Measurements from ENCODE around the gene ZNF467. TPM values are rescaled to one million over a fixed set of nuclear protein-coding genes. Genes with fewer than 3 reads are reported as not detected.

The ZNF467 gene
- polyA plus RNA-seq, 2 donors: 2.6 to 2.9 TPM

DNA sequence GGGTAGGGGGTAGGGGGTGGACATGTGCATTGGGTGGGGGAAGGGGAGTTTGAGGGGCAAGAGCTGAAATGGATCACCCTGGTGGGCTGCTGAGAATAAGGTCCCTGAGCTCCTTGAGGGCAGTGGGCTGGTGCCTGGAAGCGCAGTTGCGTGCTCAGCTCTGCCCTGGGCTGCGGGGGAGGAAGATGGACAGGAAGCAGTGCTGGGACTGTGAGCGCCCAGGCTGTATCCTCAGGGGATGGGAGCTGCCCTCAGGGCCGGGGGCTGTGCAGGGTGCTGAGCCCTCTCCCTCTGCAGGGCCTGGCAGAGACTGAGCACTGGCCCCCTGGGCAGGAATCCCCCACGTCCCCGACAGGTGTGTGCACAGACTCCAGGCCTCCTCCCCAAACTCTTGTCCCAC, 24.4 kb upstream of the ZNF467 start:
- no peaks in the 10 kb centered on the region for H3K27me3 ChIP-seq (ENCODE audit: control insufficient read depth in 1 of 2, insufficient read depth in 2 of 2, low read length in 2 of 2)
- H3K4me1 ChIP-seq (ENCODE audit: control insufficient read depth in 2 of 2, insufficient read depth in 2 of 2, low read length in 1 of 2): no peaks in the 10 kb centered on the region
- H3K27ac ChIP-seq (ENCODE audit: low read depth in 2 of 2, low read length in 1 of 2): no peak overlapping the region
- H3K36me3 ChIP-seq (ENCODE audit: control insufficient read depth in 2 of 2, insufficient read depth in 2 of 2, low read length in 1 of 2): no peaks in the 10 kb centered on the region
- WGBS, 2 donors: 79 to 80% methylated on average over 7 of the region's 7 CpGs
- H3K9me3 ChIP-seq (ENCODE audit: control insufficient read depth in 2 of 2, insufficient read depth in 1 of 2, low read depth in 1 of 2, low read length in 1 of 2): no peaks in the 10 kb centered on the region
- no peak overlapping the region for H3K4me3 ChIP-seq (ENCODE audit: low read depth in 1 of 2, low read length in 2 of 2)

DNA sequence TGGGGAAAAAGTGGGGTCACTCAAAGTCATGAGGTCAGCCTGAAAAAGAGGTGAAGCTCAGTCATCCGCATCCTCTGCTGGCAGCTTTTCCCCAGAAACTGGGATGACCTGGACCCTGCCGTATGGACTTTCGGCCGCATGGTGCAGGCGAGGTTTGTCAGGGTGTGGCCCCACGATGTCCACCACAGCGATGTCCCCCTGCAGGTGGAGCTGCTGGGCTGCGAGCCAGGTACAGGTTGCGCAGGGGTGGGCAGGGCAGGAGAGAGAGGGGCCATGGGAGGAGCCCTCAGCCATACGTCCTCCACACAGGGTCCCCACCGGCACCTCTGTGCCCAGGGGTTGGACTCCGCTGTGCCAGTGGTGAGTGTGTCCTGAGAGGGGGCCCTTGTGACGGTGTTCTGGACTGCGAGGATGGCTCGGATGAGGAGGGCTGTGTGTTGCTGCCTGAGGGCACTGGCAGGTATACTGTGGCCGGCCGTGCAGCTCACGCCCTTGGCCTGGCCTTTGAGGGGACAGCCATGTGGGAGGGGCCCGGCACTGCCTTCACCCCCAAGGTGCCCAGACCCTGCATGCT, 23.0 kb upstream of the ZNF467 start:
- no peaks in the 10 kb centered on the region for H3K9me3 ChIP-seq (ENCODE audit: control insufficient read depth in 2 of 2, insufficient read depth in 1 of 2, low read depth in 1 of 2, low read length in 1 of 2)
- no peaks in the 10 kb centered on the region for H3K27me3 ChIP-seq (ENCODE audit: control insufficient read depth in 1 of 2, insufficient read depth in 2 of 2, low read length in 2 of 2)
- no peak overlapping the region for H3K27ac ChIP-seq (ENCODE audit: low read depth in 2 of 2, low read length in 1 of 2)
- 85 to 89% methylated on average over 19 of the region's 19 CpGs for WGBS, 2 donors
- no peaks in the 10 kb centered on the region for H3K4me1 ChIP-seq (ENCODE audit: control insufficient read depth in 2 of 2, insufficient read depth in 2 of 2, low read length in 1 of 2)
- H3K36me3 ChIP-seq (ENCODE audit: control insufficient read depth in 2 of 2, insufficient read depth in 2 of 2, low read length in 1 of 2): no peaks in the 10 kb centered on the region
- no peak overlapping the region for H3K4me3 ChIP-seq (ENCODE audit: low read depth in 1 of 2, low read length in 2 of 2)

DNA sequence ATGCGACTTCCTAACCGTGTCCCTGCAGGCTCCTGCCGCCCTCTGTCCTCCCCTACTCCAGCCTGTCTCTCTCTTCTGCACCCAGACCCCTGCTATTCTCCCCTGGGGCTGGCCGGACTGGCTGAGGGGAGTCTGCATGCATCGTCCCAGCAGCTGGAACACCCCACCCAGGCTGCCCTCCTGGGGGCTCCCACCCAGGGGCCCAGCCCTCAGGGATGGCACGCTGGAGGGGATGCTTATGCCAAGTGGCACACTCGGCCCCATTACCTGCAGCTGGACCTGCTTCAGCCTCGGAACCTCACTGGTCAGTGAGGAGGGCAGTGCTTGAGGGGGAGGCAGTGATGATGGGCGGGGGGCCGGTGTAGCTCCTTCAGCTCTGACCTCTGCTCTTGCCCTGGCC, 21.7 kb upstream of the ZNF467 start:
- Histone ChIP-seq H3K27me3 (ENCODE audit: control insufficient read depth in 1 of 2, insufficient read depth in 2 of 2, low read length in 2 of 2) (no peaks in the 10 kb centered on the region), H3K36me3 (ENCODE audit: control insufficient read depth in 2 of 2, insufficient read depth in 2 of 2, low read length in 1 of 2) (no peaks in the 10 kb centered on the region), H3K4me3 (ENCODE audit: low read depth in 1 of 2, low read length in 2 of 2) (no peak overlapping the region), H3K4me1 (ENCODE audit: control insufficient read depth in 2 of 2, insufficient read depth in 2 of 2, low read length in 1 of 2) (peaks cover 0 to 4% of the 10 kb centered on the region in 2 donors), H3K27ac (ENCODE audit: low read depth in 2 of 2, low read length in 1 of 2) (no peak overlapping the region), H3K9me3 (ENCODE audit: control insufficient read depth in 2 of 2, insufficient read depth in 1 of 2, low read depth in 1 of 2, low read length in 1 of 2) (no peaks in the 10 kb centered on the region)
- 84 to 88% methylated on average over 10 of the region's 10 CpGs for WGBS, 2 donors

DNA sequence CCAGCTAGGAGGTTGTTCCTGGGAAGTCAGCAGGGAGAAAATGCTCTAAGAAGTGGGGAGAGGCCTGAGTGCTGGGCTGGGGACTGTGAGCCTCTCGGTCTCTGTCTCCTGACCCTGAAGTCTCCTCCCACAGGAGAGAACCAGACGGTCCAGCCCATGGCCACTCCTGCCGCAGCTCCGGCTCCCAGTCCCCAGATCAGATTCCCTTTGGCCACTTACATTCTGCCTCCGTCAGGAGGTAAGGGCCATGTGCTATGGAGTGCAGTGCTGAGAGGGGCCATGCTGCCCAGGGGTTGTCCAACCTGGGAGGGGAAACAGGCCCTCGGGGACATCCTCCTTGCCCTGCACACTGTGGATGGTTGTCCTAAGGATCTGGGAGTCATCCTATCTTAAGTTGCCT, 21.3 kb upstream of the ZNF467 start:
- H3K9me3 ChIP-seq (ENCODE audit: control insufficient read depth in 2 of 2, insufficient read depth in 1 of 2, low read depth in 1 of 2, low read length in 1 of 2): no peaks in the 10 kb centered on the region
- H3K4me3 ChIP-seq (ENCODE audit: low read depth in 1 of 2, low read length in 2 of 2): no peak overlapping the region
- H3K36me3 ChIP-seq (ENCODE audit: control insufficient read depth in 2 of 2, insufficient read depth in 2 of 2, low read length in 1 of 2): no peaks in the 10 kb centered on the region
- H3K4me1 ChIP-seq (ENCODE audit: control insufficient read depth in 2 of 2, insufficient read depth in 2 of 2, low read length in 1 of 2): peaks cover 0 to 4% of the 10 kb centered on the region in 2 donors
- H3K27ac ChIP-seq (ENCODE audit: low read depth in 2 of 2, low read length in 1 of 2): no peak overlapping the region
- no peaks in the 10 kb centered on the region for H3K27me3 ChIP-seq (ENCODE audit: control insufficient read depth in 1 of 2, insufficient read depth in 2 of 2, low read length in 2 of 2)
- WGBS, 2 donors: 59 to 72% methylated on average over 6 of the region's 6 CpGs

DNA sequence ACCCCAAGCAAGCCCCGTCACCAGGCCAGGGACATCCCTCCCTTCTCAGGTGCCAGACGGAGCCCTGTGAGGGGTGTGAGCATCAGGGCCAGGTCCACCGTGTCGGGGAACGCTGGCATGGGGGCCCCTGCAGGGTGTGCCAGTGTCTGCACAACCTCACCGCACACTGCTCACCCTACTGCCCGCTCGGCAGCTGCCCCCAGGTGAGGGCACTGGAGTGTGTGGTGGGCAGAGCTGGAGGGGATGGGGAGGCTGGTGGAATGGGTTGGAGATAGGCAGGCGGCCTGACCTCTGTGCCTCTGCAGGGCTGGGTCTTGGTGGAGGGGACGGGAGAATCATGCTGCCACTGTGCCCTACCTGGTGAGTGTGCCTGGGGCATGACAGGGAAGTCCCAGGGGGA, 19.9 kb upstream of the ZNF467 start:
- Histone ChIP-seq H3K27me3 (ENCODE audit: control insufficient read depth in 1 of 2, insufficient read depth in 2 of 2, low read length in 2 of 2) (no peaks in the 10 kb centered on the region), H3K27ac (ENCODE audit: low read depth in 2 of 2, low read length in 1 of 2) (no peak overlapping the region), H3K4me1 (ENCODE audit: control insufficient read depth in 2 of 2, insufficient read depth in 2 of 2, low read length in 1 of 2) (peaks cover 0 to 4% of the 10 kb centered on the region in 2 donors), H3K4me3 (ENCODE audit: low read depth in 1 of 2, low read length in 2 of 2) (no peak overlapping the region), H3K36me3 (ENCODE audit: control insufficient read depth in 2 of 2, insufficient read depth in 2 of 2, low read length in 1 of 2) (no peaks in the 10 kb centered on the region), H3K9me3 (ENCODE audit: control insufficient read depth in 2 of 2, insufficient read depth in 1 of 2, low read depth in 1 of 2, low read length in 1 of 2) (no peaks in the 10 kb centered on the region)
- WGBS, 2 donors: 68 to 81% methylated on average over 10 of the region's 10 CpGs

DNA sequence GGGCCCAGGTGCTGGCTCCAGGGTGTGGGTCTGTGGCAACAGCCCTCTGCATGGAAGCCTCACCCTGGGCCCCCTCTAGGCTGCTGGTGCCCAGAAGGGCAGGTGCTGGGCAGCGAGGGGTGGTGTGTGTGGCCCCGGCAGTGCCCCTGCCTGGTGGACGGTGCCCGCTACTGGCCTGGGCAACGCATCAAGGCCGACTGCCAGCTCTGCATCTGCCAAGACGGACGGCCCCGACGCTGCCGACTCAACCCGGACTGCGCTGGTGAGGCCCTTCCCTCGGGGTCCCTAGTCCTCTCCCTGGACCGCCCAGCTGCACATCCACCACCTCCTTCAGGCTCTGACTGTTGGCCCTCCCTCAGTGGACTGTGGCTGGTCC, 18.8 kb upstream of the ZNF467 start:
- 87 to 90% methylated on average over 13 to 15 of the region's 15 CpGs for WGBS, 2 donors
- no peaks in the 10 kb centered on the region for H3K27me3 ChIP-seq (ENCODE audit: control insufficient read depth in 1 of 2, insufficient read depth in 2 of 2, low read length in 2 of 2)

DNA sequence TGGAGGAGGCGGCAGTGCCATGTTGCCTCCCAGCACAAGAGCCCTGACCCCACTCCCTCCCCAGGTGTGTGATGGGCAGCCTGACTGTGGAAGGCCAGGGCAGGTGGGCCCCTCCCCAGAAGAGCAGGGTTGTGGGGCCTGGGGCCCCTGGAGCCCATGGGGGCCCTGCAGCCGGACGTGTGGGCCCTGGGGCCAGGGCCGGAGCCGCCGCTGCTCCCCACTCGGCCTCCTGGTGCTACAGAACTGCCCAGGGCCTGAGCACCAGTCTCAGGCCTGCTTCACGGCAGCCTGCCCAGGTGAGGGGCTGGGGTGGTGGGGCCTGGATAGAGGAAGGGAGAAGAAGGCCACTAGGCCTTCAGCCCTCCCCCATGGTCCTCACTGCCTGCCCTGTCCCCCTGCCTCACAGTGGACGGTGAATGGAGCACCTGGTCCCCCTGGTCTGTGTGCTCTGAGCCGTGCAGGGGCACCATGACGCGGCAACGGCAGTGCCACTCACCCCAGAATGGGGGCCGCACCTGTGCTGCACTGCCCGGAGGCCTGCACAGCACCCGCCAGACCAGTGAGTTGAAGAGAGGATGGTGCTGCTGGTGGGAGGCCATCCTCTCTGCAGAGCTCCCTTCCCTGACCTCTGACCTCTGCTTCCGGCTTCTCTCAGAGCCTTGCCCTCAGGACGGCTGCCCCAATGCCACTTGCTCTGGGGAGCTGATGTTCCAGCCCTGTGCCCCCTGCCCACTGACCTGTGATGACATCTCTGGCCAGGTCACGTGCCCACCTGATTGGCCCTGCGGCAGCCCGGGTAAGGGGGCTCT, 18.2 kb upstream of the ZNF467 start:
- no peak overlapping the region for H3K4me3 ChIP-seq (ENCODE audit: low read depth in 1 of 2, low read length in 2 of 2)
- 94 to 95% methylated on average over 21 of the region's 21 CpGs for WGBS, 2 donors
- H3K4me1 ChIP-seq (ENCODE audit: control insufficient read depth in 2 of 2, insufficient read depth in 2 of 2, low read length in 1 of 2): peaks cover 0 to 10% of the 10 kb centered on the region in 2 donors
- H3K27ac ChIP-seq (ENCODE audit: low read depth in 2 of 2, low read length in 1 of 2): no peak overlapping the region
- no peaks in the 10 kb centered on the region for H3K36me3 ChIP-seq (ENCODE audit: control insufficient read depth in 2 of 2, insufficient read depth in 2 of 2, low read length in 1 of 2)
- H3K9me3 ChIP-seq (ENCODE audit: control insufficient read depth in 2 of 2, insufficient read depth in 1 of 2, low read depth in 1 of 2, low read length in 1 of 2): no peaks in the 10 kb centered on the region
- H3K27me3 ChIP-seq (ENCODE audit: control insufficient read depth in 1 of 2, insufficient read depth in 2 of 2, low read length in 2 of 2): no peaks in the 10 kb centered on the region

More for the DNA sequence above, 18.8 kb upstream of the ZNF467 start:
- Histone ChIP-seq H3K36me3 (ENCODE audit: control insufficient read depth in 2 of 2, insufficient read depth in 2 of 2, low read length in 1 of 2) (no peaks in the 10 kb centered on the region), H3K9me3 (ENCODE audit: control insufficient read depth in 2 of 2, insufficient read depth in 1 of 2, low read depth in 1 of 2, low read length in 1 of 2) (no peaks in the 10 kb centered on the region), H3K4me1 (ENCODE audit: control insufficient read depth in 2 of 2, insufficient read depth in 2 of 2, low read length in 1 of 2) (peaks cover 0 to 10% of the 10 kb centered on the region in 2 donors), H3K4me3 (ENCODE audit: low read depth in 1 of 2, low read length in 2 of 2) (no peak overlapping the region), H3K27ac (ENCODE audit: low read depth in 2 of 2, low read length in 1 of 2) (no peak overlapping the region)

DNA sequence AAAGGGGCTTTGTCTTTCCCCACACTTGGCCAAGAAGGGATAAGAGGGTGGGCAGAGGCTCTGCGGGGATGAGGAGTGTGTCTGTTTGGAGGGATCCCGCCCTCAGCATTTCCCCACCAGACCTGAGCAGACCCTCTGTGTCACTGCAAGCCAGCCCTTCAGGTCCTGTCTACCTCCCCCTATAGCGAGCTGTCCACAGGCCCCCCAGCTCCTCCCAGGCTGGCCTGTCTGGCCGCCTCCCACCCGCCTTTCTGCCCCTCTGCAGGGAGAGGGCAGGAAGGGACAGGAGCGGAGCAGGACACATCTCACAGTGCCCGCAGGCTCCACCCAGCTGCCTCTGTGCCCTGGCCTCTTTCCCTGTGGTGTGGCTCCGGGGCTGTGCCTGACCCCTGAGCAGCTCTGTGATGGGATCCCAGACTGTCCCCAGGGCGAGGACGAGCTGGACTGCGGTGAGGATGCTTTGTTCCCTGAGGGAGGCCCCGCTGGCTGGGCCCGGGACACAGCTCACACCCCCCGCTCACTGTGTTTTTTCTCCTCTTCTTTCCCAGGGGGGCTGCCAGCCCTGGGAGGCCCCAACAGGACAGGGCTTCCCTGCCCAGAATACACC, 17.5 kb upstream of the ZNF467 start:
- Histone ChIP-seq H3K9me3 (ENCODE audit: control insufficient read depth in 2 of 2, insufficient read depth in 1 of 2, low read depth in 1 of 2, low read length in 1 of 2) (no peaks in the 10 kb centered on the region), H3K4me3 (ENCODE audit: low read depth in 1 of 2, low read length in 2 of 2) (no peak overlapping the region), H3K27ac (ENCODE audit: low read depth in 2 of 2, low read length in 1 of 2) (no peak overlapping the region), H3K36me3 (ENCODE audit: control insufficient read depth in 2 of 2, insufficient read depth in 2 of 2, low read length in 1 of 2) (no peaks in the 10 kb centered on the region), H3K27me3 (ENCODE audit: control insufficient read depth in 1 of 2, insufficient read depth in 2 of 2, low read length in 2 of 2) (no peaks in the 10 kb centered on the region), H3K4me1 (ENCODE audit: control insufficient read depth in 2 of 2, insufficient read depth in 2 of 2, low read length in 1 of 2) (peaks cover 0 to 10% of the 10 kb centered on the region in 2 donors)
- WGBS, 2 donors: 90 to 91% methylated on average over 14 of the region's 14 CpGs

DNA sequence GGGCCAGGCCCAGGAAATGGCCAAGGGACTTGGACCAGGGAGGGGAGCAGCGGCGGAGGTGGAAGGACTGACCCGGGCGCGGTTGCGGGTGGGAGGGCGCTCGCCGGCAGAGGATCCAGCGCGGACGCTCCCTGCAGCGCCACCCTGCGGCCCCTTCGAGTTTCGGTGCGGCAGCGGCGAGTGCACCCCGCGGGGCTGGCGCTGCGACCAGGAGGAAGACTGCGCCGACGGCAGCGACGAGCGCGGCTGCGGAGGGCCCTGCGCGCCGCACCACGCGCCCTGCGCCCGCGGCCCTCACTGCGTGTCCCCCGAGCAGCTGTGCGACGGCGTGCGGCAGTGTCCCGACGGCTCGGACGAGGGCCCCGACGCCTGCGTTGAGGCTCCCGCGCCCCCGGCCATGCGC, 16.8 kb upstream of the ZNF467 start:
- Histone ChIP-seq H3K27me3 (ENCODE audit: control insufficient read depth in 1 of 2, insufficient read depth in 2 of 2, low read length in 2 of 2) (no peaks in the 10 kb centered on the region), H3K9me3 (ENCODE audit: control insufficient read depth in 2 of 2, insufficient read depth in 1 of 2, low read depth in 1 of 2, low read length in 1 of 2) (no peaks in the 10 kb centered on the region), H3K36me3 (ENCODE audit: control insufficient read depth in 2 of 2, insufficient read depth in 2 of 2, low read length in 1 of 2) (no peaks in the 10 kb centered on the region), H3K4me3 (ENCODE audit: low read depth in 1 of 2, low read length in 2 of 2) (no peak overlapping the region), H3K4me1 (ENCODE audit: control insufficient read depth in 2 of 2, insufficient read depth in 2 of 2, low read length in 1 of 2) (peaks cover 0 to 10% of the 10 kb centered on the region in 2 donors), H3K27ac (ENCODE audit: low read depth in 2 of 2, low read length in 1 of 2) (no peak overlapping the region)
- 11% methylated on average over 41 to 56 of the region's 56 CpGs for WGBS, 2 donors

Measured in esophagus (tissue), 2 donors.